HPDE6-E6E7 (cell line): Measurements from ENCODE around the gene CSF3R.
"Not testable (repeated sequence)": the region's sequence is repeated elsewhere in the genome, so short reads cannot be mapped to it uniquely, and the experiment has no call there.

ENCODE experiments used
- DNase-seq: peaks from one replicate; pipeline ENCODE4 v3.0.0; 2011; ENCODE audit warnings: missing footprints; ENCODE audit errors: extremely low spot score

CSF3R gene

GRCh38 chr1:36484099-36484498, 1.4 kb upstream of the CSF3R start:
- no peak for DNase-seq

- DNase-seq, result no peak
Observed at GRCh38 chr1:36481771-36482723, 666 bp downstream of the CSF3R start.

- DNase-seq, result no peak
Observed at GRCh38 chr1:36481091-36481490, 1.6 kb downstream of the CSF3R start.

- DNase-seq, result no peak
Observed at GRCh38 chr1:36480161-36480560, 2.6 kb downstream of the CSF3R start.

- no peak for DNase-seq
Observed at GRCh38 chr1:36479505-36480051, 3.1 kb downstream of the CSF3R start.

- DNase-seq, result not testable (repeated sequence)
Observed at GRCh38 chr1:36477615-36478014, 5.1 kb downstream of the CSF3R start.

GRCh38 chr1:36476945-36477344, 5.8 kb downstream of the CSF3R start:
- DNase-seq, result no peak

GRCh38 chr1:36475910-36476604, 6.7 kb downstream of the CSF3R start:
- no peak for DNase-seq

GRCh38 chr1:36475341-36475740, 7.4 kb downstream of the CSF3R start:
- DNase-seq, result no peak

- no peak for DNase-seq
Observed at GRCh38 chr1:36472656-36473055, 10.1 kb downstream of the CSF3R start.

- DNase-seq, result no peak
Observed at GRCh38 chr1:36471830-36472641, 10.7 kb downstream of the CSF3R start.

- DNase-seq, result no peak
Observed at GRCh38 chr1:36469163-36469562, 13.6 kb downstream of the CSF3R start.

GRCh38 chr1:36467700-36468455, 14.8 kb downstream of the CSF3R start:
- no peak for DNase-seq

GRCh38 chr1:36467027-36467410, 15.7 kb downstream of the CSF3R start:
- no peak for DNase-seq

GRCh38 chr1:36466370-36467026, 16.2 kb downstream of the CSF3R start:
- DNase-seq, result no peak

GRCh38 chr1:36465731-36466369, 16.9 kb downstream of the CSF3R start:
- no peak for DNase-seq

- DNase-seq, result no peak
Observed at GRCh38 chr1:36464605-36465393, 17.9 kb downstream of the CSF3R start.

GRCh38 chr1:36463803-36464604, 18.7 kb downstream of the CSF3R start, which contains the start of gene MRPS15:
Gene MRPS15 (minus strand): TSS chr1:36464384. CDS start chr1:36464275, 109 bp downstream.
- peak; percentile 95 for DNase-seq
